NCI-H345 treated with DMSO at 0.1 percent for 48 hours (cell line): ENCODE measurements around the gene POLA1.
A peak's percentile ranks its signal among the peaks of the same experiment; 100 is the strongest.
"Not testable (repeated sequence)": the region's sequence is repeated elsewhere in the genome, so short reads cannot be mapped to it uniquely, and the experiment has no call there.

Experiments
- DNase-seq: peaks from one replicate; lab custom pipeline; 2025; ENCODE audit not compliant: unreplicated experiment; lab: John Stamatoyannopoulos, UW

The POLA1 gene

DNA sequence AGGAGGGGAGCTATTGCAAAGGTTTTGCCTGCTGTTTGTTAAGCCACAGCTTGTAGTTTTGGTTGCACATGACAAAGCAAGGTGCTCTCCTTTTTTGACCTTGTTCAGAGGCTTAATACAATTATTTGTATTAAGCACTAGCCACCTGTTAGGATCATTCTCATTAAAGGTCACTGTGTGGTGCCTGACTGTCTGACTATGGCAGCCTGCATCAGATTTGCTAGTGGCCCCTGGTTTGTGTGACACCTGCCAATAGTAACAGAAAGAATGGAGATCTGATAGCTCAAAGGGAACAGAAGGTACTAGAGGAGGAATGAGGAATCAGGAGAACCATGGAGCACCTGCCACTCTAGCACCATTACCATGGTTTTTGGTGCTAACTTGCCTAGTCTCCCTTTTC is 102.5 kb downstream of the POLA1 start:
- DNase-seq, result no peak

DNA sequence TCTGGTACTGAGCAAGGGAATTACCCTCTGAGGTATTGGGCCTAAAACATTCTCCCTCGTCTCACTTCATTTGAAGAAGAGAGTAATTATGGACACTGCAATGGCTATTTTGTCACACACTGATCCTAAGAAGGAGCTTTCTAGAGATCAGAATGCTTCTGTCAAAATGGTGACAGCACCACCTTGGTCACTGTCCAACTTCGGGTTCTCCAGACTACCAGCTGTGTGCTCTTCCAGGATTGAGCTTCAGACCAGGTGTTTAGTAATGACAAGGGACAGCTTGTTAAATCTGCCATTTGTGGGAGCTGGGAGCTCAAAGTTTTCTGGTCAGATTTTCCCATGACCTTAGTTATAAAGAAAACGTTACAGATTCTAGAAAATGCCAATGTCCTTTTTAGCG is 105.4 kb downstream of the POLA1 start:
- no peak for DNase-seq

DNA sequence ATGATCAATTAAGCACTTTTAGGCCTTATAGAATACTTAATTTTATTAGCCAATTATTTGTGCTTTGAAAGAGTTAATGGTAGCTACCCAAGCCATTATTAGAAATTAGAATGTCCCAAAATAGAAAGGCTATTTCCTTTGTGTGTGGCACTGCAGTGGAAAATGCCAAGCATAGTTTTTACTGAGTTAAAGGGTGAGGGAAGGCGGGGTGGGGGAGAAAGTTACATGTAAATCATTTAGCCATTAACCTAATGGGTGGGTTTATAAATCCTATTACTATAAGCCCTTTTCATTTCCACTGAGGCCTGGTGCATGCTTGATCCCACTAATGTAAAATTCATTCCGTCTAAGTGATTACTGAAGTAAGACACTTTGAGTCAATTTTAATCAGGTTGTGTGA is 105.8 kb downstream of the POLA1 start:
- DNase-seq, result no peak

DNA sequence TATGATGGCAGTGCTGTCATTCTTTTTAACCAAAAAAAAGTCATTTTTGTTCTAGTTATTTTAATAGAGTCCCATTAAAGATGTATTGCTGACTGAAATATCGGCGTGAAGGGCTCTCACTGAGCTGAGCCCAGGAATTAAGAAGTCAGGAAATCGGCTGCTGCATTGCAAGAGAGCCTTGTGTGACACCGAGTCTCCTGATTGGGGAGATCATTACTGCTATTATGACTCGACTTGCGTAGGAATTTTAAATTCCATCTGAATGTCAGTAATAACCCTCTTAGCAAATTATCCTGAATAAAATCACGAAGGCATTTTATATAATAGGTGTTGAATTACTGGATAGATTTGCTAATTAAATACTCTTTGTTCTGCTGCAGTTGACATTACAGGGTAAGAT is 111.5 kb downstream of the POLA1 start:
- DNase-seq, result no peak

DNA sequence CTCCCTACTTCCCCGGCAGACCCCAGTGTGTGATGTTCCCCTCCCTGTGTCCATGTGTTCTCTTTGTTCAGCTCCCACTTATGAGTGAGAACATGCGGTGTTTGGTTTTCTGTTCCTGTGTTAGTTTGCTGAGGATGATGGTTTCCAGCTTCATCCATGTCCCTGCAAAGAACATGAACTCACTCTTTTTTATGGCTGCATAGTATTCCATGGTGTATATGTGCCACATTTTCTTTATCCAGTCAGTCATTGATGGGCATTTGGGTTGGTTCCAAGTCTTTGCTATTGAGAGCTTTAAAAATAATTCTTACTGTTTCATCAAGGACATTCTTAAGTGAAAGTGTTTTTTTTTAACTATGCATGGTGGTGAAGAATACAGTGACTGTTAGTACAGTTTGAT is 126.1 kb downstream of the POLA1 start:
- DNase-seq, result not testable (repeated sequence)

DNA sequence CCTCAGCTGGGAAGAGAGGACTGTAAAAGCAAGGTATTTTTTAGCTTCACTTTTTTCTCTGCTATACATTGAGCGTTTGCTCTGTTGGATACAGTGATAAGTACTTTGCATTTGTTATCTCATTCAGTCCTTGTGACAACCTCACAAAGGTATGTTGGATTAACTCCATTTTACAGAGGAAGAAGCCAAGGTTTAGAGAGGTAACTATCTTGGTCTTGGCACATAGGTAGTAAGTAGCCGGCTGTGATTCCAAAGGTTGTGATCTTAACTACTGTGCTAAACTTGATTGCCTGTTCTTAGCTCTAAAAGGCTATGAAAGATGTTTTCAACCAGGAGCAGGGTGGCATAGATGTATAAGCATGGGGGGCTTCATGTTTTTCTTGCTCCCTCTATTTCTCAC is 134.4 kb downstream of the POLA1 start:
- no peak for DNase-seq

DNA sequence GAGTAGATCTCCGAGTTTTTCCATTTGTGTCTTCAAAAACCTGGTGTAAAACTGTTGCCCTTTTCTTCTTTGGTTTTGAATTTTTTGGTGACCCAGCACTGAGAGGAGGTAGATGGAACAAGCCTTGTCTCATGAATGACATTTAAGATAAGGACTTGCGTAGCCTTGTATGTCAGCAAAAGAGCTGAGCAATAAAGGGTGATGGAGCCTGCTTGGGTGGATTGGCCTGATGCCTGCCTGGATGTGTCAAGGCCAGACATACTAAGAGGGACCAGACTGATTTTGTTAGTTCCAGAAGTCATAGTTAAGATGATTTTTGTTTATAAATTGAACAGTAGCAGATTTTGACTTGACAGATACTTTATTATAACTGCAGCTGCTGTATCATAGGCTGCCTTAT is 134.9 kb downstream of the POLA1 start:
- DNase-seq, result no peak

DNA sequence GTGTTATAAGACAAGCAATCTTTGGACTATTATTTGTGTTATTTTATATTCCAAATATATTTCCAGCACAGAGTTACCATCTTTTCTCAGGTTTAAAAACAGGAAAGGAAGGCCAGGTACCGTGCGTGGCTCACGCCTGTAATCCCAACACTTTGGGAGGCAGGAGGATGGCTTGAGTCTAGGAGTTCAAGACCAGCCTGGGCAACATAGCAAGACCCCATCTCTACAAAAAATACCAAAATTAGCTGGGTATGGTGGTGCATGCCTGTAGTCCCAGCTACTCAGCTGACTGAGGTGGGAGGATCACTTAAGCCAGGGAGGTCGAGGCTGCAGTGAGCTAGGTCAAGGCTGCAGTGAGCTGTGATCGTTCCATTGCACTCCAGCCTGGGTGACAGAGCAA is 140.0 kb downstream of the POLA1 start:
- DNase-seq, result no peak

DNA sequence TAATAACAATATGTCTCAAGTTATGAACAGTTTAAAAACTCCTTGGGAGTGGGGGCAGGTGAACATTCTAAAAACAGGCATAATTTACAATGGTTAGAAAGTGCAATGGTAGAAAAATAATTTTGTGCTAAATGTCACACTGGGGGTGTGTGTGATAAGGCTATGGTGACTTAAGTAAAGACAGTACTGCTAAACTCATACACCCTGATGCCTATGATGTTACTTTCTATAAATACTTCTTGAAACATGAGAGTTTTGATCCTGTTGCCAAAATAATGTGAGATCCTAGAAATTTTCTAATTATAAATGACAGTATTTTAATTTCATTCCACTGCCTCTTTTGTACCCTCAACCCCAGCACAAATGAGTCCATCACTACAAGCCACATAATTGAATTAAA is 144.2 kb downstream of the POLA1 start:
- DNase-seq, result no peak

DNA sequence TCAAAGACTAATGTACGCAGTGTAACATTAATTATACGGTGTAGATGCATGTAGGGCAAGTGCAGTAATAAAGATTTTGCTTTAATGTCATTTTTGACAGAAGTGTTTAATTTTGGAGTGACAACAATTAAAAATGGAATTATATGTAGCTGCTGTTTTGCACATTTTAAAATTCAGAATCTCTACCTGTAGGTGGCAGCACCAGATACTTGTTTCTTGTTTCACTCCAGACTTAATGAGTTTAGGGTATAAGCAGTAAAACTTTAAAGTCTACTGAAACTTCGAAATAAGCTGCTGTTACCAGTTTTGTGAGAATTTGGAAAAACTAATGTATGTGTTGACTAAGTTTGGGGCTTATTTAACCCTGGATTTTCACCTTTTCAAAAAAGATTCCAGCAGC is 144.9 kb downstream of the POLA1 start:
- peak; percentile 5 for DNase-seq

DNA sequence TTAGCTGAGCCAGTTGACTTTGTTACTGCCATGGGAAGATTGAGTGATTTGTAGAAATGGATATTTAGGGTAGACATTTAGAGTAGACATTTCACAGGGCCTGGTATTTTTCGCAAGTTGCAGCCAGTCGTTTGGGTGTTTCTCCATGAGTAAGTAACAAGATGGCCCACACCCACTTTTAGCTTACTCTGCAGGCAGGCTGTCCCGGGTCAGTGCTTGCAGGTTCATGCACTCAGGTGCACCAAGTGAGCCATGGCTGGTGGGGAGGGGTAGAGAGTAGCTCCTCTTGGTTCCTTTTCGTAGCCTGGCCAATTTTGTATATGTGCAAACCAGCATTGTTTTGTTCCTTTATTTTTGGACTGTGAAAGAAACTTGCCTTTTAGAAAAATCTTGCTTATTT is 145.6 kb downstream of the POLA1 start:
- no peak for DNase-seq

DNA sequence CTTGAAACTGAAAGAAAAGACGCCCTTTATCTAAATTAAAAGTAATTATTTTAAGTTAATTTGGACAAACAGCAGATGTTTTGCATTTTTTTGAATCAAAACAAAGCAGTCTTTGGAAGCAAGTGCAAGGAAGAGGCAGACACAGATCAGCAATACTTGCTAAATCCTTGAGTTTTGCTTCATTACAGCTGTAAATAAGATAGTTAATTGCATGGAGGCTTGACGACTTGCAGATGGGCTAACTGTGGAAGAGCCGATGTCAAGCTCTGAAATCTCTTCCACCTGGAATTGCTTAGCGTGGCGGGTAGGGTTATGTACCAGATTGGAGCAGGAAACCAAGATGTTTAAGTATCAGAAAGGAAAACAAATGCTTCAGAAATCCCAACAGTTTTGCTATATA is 148.8 kb downstream of the POLA1 start:
- DNase-seq, result no peak

DNA sequence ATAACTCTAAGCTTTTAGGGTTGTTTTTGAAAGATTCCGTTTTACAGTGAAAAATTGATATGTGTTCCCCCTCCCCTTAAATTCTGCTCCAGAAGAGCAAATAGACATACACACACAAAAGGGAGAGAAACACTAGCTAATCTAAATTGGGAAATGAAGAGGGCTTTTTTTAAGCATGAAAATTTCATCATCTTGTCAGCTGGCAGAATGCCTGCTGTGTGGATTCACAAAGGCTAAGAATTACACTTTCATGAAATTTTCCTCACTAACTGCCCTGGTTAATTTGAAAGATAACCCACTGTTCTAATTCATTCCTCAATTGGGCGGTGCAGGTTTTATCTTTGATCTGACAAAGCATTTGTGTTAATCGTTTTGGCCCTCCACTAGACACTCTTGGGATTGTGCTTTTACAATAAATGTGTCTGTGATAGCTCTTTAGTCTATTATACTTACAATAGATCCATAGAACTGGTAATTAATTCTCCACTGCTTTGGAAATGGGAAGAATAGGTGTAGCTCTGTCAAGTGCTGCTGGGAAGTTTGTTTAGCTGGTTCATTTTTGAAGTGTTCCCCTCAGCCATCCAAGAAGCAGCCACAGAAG is 152.9 kb downstream of the POLA1 start:
- DNase-seq, result peak; percentile 72

DNA sequence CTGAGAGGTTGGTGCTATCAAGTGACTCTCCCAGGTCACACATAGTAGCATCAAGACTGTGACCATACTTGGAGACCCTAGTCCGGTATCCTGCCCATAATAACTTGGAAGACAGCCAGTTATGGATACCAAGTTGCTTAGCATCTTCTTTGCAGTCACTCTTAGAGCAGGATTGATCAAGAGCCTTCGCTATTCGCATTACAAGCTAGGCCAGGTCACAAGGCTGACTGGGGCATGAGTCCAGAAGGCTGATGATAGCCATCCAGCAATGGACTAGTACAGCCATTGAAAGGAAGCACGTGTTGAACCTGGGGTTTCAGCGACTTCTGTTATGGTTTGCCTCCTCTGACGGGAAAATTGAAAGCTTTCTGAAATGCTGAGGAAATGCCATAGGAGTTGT is 157.6 kb downstream of the POLA1 start:
- no peak for DNase-seq

DNA sequence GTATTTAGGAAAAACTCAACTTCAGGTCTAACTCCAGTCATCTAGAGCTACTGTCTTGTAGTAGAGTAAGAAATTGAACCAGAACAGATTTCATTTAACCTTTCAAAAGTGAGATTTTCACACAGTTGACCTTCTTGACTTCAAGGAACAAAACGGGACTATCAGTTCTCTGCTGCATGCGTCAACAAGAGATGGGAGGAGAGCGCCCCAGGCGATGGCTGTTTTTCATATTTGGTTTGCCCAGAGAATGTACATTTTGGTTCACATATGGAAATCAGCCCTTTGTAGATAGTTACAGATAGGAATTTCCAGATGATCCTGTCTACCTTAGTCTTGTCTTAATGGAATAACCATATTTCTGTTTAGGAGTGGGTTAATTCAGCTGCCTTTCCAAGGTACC is 158.1 kb downstream of the POLA1 start:
- no peak for DNase-seq

DNA sequence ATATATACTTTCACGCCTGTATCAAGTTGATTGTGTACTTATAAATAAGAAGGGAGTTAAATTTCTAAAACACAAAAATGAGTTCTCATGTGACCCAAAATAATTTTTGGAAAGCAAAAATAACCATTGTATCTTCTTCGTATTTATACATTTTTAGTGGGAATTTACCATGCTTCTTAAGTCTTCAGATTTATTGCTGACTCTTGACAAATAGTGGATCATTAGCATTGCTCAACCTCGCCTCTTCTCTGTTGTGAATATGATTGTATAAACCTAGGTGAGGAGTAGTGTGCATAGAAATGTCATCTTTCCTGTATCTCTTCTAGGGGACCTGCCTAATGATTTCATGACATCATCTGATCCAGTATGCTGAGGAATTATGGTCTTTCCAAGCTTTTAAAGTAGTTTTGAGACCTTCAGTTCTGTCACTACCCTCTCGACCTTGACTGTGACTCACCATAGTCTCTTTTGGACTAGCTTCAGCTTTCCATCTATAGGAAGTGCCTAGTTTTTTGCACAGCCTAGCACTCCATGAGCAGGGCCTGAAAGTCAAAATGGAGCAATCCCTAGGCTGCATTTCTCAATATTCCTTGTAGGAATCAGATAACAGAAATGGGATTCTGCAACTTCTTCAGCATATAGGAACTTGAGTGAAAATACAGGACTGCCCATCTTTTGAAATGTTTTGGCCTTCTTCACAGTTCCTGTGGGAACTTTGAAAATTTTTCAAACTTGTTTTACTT is 164.5 kb downstream of the POLA1 start:
- no peak for DNase-seq

DNA sequence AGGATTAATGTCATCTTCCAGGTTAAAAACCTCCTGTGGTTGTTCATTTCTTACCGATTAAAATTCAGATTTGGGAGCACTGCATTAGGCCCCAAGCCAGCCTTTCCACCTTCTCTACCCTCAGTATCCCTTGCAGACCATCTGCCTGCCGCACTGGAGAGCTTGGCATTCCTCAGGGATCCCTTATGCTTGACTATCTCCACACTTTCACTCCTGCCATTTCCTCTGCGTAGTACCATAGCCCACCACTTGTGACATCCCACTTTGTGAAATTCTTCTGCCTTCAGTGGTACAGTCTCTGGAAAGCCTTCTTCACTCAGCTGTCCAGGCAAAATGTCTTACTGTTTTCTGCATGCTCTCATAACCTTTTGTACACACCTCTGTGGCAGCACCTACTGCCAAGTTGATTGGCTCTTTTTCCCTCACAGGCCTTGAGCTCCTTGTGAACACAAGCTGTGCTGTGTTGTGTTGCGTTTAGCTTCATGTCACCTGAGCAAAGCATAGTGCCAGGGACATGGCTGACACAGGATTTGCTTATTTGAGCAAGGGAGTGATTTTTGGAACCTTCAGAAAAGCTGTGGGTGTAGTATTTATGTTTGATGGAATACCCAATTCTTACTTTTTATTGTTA is 165.6 kb downstream of the POLA1 start:
- DNase-seq, result no peak

DNA sequence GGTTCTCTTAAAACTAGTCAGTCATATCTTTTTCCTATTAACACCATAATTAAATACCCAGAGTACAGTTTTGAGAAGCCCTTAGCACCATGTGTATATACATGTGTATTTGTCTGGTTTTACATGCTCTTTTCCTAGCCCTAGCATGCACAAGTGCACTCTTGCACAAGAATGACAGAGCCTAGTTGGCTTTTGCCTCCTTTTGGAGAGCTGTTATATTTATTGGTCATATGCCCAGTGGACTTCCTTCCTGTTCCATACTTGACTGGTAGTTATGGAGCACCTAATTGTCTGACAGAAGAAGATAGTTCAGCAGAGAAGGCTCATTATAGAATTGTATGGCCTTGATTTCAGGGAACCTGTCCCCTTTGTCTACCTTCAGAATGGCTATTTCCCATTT is 166.4 kb downstream of the POLA1 start:
- DNase-seq, result no peak

DNA sequence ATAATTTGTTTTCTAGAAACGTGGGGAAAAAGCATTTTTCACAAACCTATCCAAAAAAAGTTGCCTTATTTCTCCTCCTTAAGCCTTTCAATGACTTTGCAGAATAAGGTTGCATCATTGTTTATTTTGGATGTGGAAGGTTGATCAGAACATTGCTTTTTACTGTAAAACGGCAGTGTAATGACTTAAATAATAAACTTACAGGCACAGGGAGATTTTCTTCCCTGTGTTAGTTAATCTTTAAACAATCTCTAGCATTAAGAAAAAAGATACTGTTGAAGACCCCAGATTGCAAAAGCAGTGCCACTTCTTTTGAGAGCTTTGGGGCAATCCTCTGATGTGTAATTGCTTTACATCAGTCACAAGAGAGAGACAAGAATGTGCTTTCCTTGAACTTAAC is 168.6 kb downstream of the POLA1 start:
- DNase-seq, result no peak

DNA sequence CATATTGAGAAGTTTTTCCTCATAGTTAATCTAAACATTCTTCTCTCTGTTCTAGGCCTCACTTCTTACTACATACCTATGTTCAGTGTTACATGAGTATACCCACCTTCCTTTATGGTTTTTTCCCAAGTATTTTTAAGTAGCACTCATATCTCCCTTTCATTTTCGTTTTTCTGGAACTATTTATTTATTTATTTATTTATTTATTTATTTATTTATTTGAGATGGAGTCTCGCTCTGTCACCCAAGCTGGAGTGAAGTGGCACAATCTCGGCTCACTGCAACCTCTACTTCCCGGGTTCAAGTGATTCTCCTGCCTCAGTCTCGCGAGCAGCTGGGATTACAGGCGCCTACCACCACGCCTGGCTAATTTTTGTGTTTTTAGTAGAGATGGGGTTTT is 170.1 kb downstream of the POLA1 start:
- DNase-seq, result not testable (repeated sequence)

DNA sequence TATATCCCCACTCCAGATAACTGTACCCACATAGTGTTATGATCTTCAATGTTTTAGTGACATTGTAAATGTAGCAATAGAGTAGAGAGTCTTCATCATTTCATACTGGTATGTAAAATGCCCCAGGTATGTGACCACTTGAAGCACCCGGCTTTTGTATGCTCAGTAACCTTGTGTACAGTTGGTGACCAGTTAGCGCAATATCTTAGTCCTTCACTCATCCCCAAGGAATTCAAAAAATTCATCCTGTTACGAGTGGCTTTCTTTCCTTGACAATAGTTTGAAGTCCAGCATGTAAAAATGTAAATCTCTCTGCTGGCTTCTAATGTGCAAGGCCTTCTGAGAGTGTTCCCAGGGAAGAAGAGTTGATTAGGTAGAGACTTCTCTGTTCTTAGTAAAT is 176.4 kb downstream of the POLA1 start:
- DNase-seq, result no peak

DNA sequence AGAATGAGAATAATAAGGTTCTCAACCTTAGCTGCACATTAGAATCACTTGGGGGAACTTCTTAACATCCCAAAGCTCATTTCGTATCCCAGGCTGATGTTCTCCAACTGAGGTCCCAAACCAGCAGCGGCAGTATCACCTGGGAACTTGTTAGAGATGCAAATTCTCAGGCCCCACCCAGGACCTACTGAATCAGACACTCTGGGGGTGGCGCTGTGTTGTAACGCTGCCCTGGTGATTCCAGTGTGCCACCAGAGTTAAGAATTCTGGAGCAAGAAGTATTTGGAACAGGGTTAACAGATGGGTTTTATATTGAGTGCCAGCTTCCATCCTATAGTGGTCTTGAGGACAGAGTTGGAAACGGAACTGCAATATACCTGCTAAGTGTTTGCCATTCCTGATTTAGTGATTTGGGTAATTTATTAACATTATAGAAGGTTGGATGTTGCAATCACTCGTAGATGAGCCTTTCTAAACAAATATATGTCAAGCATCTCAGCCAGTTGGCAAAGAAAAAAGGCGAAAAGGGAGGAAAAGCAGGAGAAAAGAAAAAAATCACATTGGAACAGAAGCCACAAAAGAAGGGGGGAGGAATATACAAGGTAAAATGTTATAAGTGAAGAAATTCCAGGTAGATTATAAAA is 181.0 kb downstream of the POLA1 start:
- no peak for DNase-seq
